Activated CD8-positive, alpha-beta T cell treated with anti-CD3 and anti-CD28 coated beads for 36 hours (primary cell): ENCODE data around the gene SUPT3H. TPM values are rescaled to one million over a fixed set of nuclear protein-coding genes. Genes with fewer than 3 reads are reported as not detected.

Experiments
- ATAC-seq: fragments of 200-7000 bp; cut with Tn5 transposase; one replicate; pipeline ENCODE4 v1.10.0; 2021; ENCODE audit warnings: mild to moderate bottlenecking, moderate library complexity
- CTCF ChIA-PET: fragments of 350-600 bp; sonication (Branson Sonifier 250); formaldehyde crosslinking; loops from one replicate; lab custom pipeline; 2021; ENCODE audit warnings: antibody characterized with exemption; lab: Charles Lee
- POLR2A ChIA-PET: fragments of 350-600 bp; sonication (Branson Sonifier 250); formaldehyde crosslinking; loops from one replicate; lab custom pipeline; 2021; ENCODE audit warnings: antibody characterized with exemption; lab: Charles Lee
- DNase-seq: peaks from one replicate; pipeline ENCODE4 v3.0.0-alpha.2; 2020
- H3K27ac Mint-ChIP-seq: one replicate; pipeline ENCODE4 v1.8.0; 2021; ENCODE audit warnings: mild to moderate bottlenecking, mixed read lengths
- H3K27me3 Mint-ChIP-seq: one replicate; pipeline ENCODE4 v1.8.0; 2021; ENCODE audit warnings: mixed read lengths
- H3K36me3 Mint-ChIP-seq: one replicate; pipeline ENCODE4 v1.8.0; 2021; ENCODE audit warnings: low read depth, mixed read lengths
- H3K4me1 Mint-ChIP-seq: one replicate; pipeline ENCODE4 v1.8.0; 2021; ENCODE audit warnings: low read depth, mixed read lengths
- H3K4me3 Mint-ChIP-seq: one replicate; pipeline ENCODE4 v1.8.0; 2021; ENCODE audit warnings: mild to moderate bottlenecking, moderate library complexity, mixed read lengths
- H3K9me3 Mint-ChIP-seq: one replicate; pipeline ENCODE4 v1.8.0; 2021; ENCODE audit warnings: mixed read lengths
- CTCF ChIP-seq: fragments of 200-600 bp; IDR thresholded peaks from one replicate; pipeline ENCODE4 v1.8.0; 2022; ENCODE audit warnings: antibody characterized with exemption, mild to moderate bottlenecking
- intact Hi-C: fragments of 100-400 bp; cut with micrococcal nuclease; formaldehyde crosslinking; loops from one replicate; pipeline ENCODE4 v1.10.0; 2022
- total RNA-seq, 2 experiments: library from RNA; stranded (reverse); gene quantifications; one replicate each; pipeline ENCODE4 v1.2.3, GENCODE V29; 2021

The SUPT3H gene
- total RNA-seq, 2 experiments from 2014 or later = 20.0 to 20.2 TPM

GRCh38 chr6:45351667-45352066 lies 26.1 kb downstream of the SUPT3H start:
- intact Hi-C loops = no loop called here
- Mint-ChIP-seq H3K27me3 (no peaks in the 10 kb centered on the region), H3K9me3 (no peaks in the 10 kb centered on the region), H3K4me3 (no peak overlapping the region), H3K27ac (no peak overlapping the region), H3K4me1 (peaks cover 17% of the 10 kb centered on the region), H3K36me3 (peaks cover 20% of the 10 kb centered on the region)
- ChIA-PET POLR2A (interaction anchor here (0.8 kb wide), 1 partner anchor 28 kb away, joined by 3 read pairs; no protein-coding TSS in a partner anchor), CTCF (interaction anchor here (1.0 to 1.4 kb wide), 3 partner anchors 13 to 874 kb away, joined by 3 read pairs; no protein-coding TSS in a partner anchor)
- ATAC-seq (no peak), DNase-seq (no peak)
- no peak for TF ChIP-seq CTCF

- H3K4me1 Mint-ChIP-seq = peaks cover 17% of the 10 kb centered on the region
- DNase-seq = no peak
- H3K9me3 Mint-ChIP-seq = no peaks in the 10 kb centered on the region
- no peak for ATAC-seq
- H3K36me3 Mint-ChIP-seq = peaks cover 20% of the 10 kb centered on the region
- no peaks in the 10 kb centered on the region for H3K27me3 Mint-ChIP-seq
- ChIA-PET POLR2A (interaction anchor here (0.8 kb wide), 1 partner anchor 27 kb away, joined by 3 read pairs; no protein-coding TSS in a partner anchor), CTCF (interaction anchor here (1.0 to 1.4 kb wide), 4 partner anchors 12 to 874 kb away, joined by 3 read pairs; no protein-coding TSS in a partner anchor)
- intact Hi-C loops = no loop called here
- H3K27ac Mint-ChIP-seq = no peak overlapping the region
- no peak for TF ChIP-seq CTCF
- no peak overlapping the region for H3K4me3 Mint-ChIP-seq
These were observed 26.7 kb downstream of the SUPT3H start for GRCh38 chr6:45351076-45351475.

- POLR2A ChIA-PET = no interaction called here
- CTCF ChIA-PET = interaction anchor here (1.0 to 1.3 kb wide), 2 partner anchors 17 to 873 kb away, joined by 3 read pairs; no protein-coding TSS in a partner anchor
- Mint-ChIP-seq H3K4me3 (no peak overlapping the region), H3K36me3 (peaks cover 26% of the 10 kb centered on the region), H3K4me1 (peaks cover 23% of the 10 kb centered on the region), H3K27ac (no peak overlapping the region), H3K9me3 (no peaks in the 10 kb centered on the region), H3K27me3 (no peaks in the 10 kb centered on the region)
- no peak for TF ChIP-seq CTCF
- ATAC-seq = no peak
- no peak for DNase-seq
- intact Hi-C loops = no loop called here
These were observed 27.5 kb downstream of the SUPT3H start for GRCh38 chr6:45350186-45350710.

GRCh38 chr6:45344900-45345299 lies 32.8 kb downstream of the SUPT3H start:
- TF ChIP-seq CTCF = no peak
- peaks cover 20% of the 10 kb centered on the region for H3K4me1 Mint-ChIP-seq
- H3K4me3 Mint-ChIP-seq = no peak overlapping the region
- ChIA-PET CTCF (interaction anchor here (0.7 to 1.1 kb wide), 2 partner anchors 15 to 869 kb away, joined by 3 read pairs; no protein-coding TSS in a partner anchor), POLR2A (no interaction called here)
- ATAC-seq (no peak), DNase-seq (no peak)
- no peak overlapping the region for H3K27ac Mint-ChIP-seq
- intact Hi-C loops = no loop called here
- H3K36me3 Mint-ChIP-seq = peaks cover 17% of the 10 kb centered on the region
- no peaks in the 10 kb centered on the region for H3K27me3 Mint-ChIP-seq
- peaks cover 2% of the 10 kb centered on the region for H3K9me3 Mint-ChIP-seq

- CTCF ChIA-PET = interaction anchor here (0.8 kb wide), 1 partner anchor 29 kb away, joined by 3 read pairs; no protein-coding TSS in a partner anchor
These were observed 49.2 kb downstream of the SUPT3H start for GRCh38 chr6:45328523-45328922.

More at GRCh38 chr6:45328523-45328922, 49.2 kb downstream of the SUPT3H start:
- Mint-ChIP-seq H3K27ac (peak overlapping the region; percentile 89), H3K4me1 (peaks cover 76% of the 10 kb centered on the region), H3K9me3 (no peaks in the 10 kb centered on the region), H3K36me3 (peaks cover 5% of the 10 kb centered on the region), H3K4me3 (peak overlapping the region; percentile 76), H3K27me3 (no peaks in the 10 kb centered on the region)
- peak; percentile 26 for ATAC-seq
- intact Hi-C loops = no loop called here
- no peak for DNase-seq
- no peak for TF ChIP-seq CTCF
- POLR2A ChIA-PET = no interaction called here
